Activated naive CD8-positive, alpha-beta T cell treated with anti-CD3 and anti-CD28 coated beads for 36 hours (primary cell): ENCODE data around the gene PCSK9. TPM values are rescaled to one million over a fixed set of nuclear protein-coding genes. Genes with fewer than 3 reads are reported as not detected.
A peak's percentile ranks its signal among the peaks of the same experiment; 100 is the strongest.
"Not testable (repeated sequence)": the region's sequence is repeated elsewhere in the genome, so short reads cannot be mapped to it uniquely, and the experiment has no call there.

ENCODE experiments used
- DNase-seq: peaks from one replicate; pipeline ENCODE4 v3.0.0; 2021
- H3K27ac Mint-ChIP-seq: one replicate; pipeline ENCODE4 v1.8.0; 2022; ENCODE audit warnings: mild to moderate bottlenecking, moderate library complexity, mixed read lengths
- H3K27me3 Mint-ChIP-seq: one replicate; pipeline ENCODE4 v1.8.0; 2022; ENCODE audit warnings: mild to moderate bottlenecking, mixed read lengths
- H3K36me3 Mint-ChIP-seq: one replicate; pipeline ENCODE4 v1.8.0; 2021; ENCODE audit warnings: mild to moderate bottlenecking, mixed read lengths
- H3K4me1 Mint-ChIP-seq: one replicate; pipeline ENCODE4 v1.8.0; 2021; ENCODE audit warnings: mixed read lengths
- H3K4me3 Mint-ChIP-seq: one replicate; pipeline ENCODE4 v1.8.0; 2022; ENCODE audit warnings: mild to moderate bottlenecking, moderate library complexity, mixed read lengths
- H3K9me3 Mint-ChIP-seq: one replicate; pipeline ENCODE4 v1.8.0; 2022; ENCODE audit warnings: mixed read lengths
- total RNA-seq, 2 experiments: library from RNA; stranded (reverse); gene quantifications; one replicate each; pipeline ENCODE4 v1.2.3, GENCODE V29; 2021

The PCSK9 gene
- total RNA-seq, 2 experiments from 2014 or later, result not detected

DNA sequence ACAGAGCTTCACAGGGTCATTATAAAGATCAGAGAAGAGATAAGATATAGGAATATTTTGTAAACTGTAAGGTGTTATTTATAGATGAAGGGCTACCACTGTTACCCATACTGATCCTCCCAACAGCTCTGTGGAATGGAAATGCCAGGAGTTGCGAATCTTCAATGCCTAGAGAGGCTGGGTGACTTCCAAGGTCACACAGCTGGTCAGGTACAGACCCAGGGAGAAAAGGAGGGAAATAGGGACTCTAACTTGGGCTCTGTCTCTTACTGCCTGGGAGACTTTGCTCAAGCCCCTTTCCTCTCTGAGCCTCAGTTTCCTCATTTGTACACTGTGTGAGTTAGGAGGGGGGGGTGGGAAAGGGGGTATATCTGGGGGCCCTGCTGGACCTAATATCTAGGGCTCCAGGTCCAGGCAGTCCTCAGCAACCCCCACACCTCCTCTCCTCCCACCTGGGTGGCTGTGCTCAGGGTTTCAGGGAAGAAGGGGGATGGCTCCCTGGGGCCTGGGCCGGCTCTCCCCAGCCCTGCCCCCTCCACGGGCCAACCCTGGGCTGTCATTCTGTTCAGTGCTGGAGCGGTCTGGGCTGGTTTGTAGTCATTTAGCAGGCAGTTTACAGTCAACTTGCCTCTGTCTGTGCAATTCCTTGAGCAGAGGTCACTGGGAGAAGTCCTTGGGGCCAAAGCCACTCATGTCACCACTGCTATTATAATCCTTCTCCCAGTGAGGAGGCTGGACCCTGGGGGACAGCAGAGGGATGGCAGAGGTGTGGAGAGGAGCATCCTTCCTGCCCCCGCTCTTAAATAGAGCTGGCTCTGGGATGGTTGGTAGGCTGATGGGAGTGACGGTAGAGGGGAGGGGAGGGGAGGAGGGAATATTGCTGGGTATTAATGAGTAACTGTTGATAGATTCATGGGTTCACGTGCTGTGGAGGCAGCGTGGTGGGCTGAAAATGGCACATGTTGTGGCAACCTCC, 39.0 kb upstream of the PCSK9 start:
- Mint-ChIP-seq H3K27me3 (peaks cover 36% of the 10 kb centered on the region), H3K27ac (no peak overlapping the region), H3K9me3 (no peaks in the 10 kb centered on the region)

DNA sequence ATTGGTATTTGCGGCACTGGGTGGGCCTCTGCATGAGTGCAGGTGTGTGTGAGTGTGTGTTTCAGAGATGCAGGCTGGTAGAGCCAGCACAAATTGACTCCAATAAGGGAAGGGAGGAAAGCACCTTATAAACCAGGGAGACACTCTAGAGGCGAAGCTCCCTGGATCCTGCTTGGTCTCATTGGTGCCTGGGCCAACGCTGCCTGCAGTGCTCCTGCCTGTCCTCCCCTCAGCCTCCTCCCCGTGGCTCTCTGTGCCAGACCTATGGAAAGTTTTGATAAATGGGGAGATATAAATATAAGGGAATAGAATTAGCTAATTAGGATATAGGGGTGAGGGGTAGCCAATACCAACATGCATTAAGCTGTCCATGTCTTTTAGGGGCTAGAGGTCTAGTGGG, 38.0 kb upstream of the PCSK9 start:
- H3K27ac Mint-ChIP-seq, result no peak overlapping the region
- no peak for DNase-seq

More for the DNA sequence above, 39.0 kb upstream of the PCSK9 start:
- H3K4me3 Mint-ChIP-seq, result no peak overlapping the region
- peaks cover 12% of the 10 kb centered on the region for H3K4me1 Mint-ChIP-seq
- no peaks in the 10 kb centered on the region for H3K36me3 Mint-ChIP-seq
- DNase-seq, result no peak

DNA sequence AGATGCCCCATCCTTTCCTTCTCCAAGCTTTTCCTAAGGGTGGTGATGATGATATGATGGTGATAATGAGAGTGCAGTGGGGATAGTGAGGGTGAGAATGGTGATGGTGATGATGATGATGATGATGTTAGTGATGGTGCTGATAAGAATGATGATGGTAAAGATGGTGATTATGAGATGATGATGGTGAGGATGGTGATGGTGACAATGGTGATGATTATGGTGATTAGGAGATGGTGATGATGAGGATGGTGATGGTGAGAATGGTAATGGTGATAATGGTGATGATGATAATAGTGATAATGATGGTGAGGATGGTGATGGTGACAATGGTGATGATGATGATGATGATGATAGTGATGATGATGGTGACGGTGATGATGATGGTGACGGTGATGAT, 36.7 kb upstream of the PCSK9 start:
- H3K27me3 Mint-ChIP-seq, result peaks cover 15% of the 10 kb centered on the region
- no peaks in the 10 kb centered on the region for H3K9me3 Mint-ChIP-seq
- no peaks in the 10 kb centered on the region for H3K36me3 Mint-ChIP-seq
- no peaks in the 10 kb centered on the region for H3K4me1 Mint-ChIP-seq
- no peak overlapping the region for H3K27ac Mint-ChIP-seq
- no peak overlapping the region for H3K4me3 Mint-ChIP-seq
- no peak for DNase-seq

More for the DNA sequence above, 38.0 kb upstream of the PCSK9 start:
- H3K27me3 Mint-ChIP-seq, result peaks cover 27% of the 10 kb centered on the region
- no peaks in the 10 kb centered on the region for H3K36me3 Mint-ChIP-seq
- peaks cover 8% of the 10 kb centered on the region for H3K4me1 Mint-ChIP-seq
- no peaks in the 10 kb centered on the region for H3K9me3 Mint-ChIP-seq
- no peak overlapping the region for H3K4me3 Mint-ChIP-seq

DNA sequence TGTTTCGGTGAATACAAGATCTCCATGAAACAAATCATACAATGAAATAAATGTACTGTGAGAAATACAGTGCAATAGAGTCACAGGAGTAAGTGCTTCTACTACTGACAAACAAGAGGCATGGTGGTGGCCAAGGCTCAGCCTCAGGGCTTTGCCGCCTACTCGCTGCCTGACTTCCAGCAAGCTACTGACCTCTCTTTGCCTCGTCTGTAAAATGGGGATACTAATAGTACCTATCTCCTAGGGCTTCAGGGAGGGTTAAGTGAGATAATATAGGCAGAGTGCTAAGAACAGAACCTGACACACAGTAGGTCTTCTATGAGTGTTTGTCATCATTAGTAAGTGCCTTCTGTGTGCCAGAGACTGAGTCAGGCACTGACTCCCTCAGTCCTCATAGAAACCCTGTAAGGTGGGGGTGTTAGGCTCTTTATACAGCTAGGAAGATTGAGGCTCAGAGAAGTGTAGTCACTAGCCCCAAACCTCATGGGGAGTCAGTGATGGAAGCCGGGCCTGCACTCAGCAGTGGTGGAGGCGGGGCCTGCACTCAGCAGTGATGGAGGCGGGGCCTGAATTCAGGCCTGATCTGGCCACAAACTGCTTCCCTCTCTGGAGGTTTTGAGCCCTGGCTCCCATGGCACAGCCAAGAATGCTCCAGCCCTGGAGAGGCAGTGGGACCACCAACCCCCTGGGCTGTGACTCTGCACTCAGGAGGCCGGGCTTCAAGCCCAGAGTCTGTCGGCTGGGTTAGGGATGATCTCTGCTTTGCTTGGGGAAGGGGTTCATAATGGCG, 33.8 kb upstream of the PCSK9 start:
- no peaks in the 10 kb centered on the region for H3K4me1 Mint-ChIP-seq
- no peaks in the 10 kb centered on the region for H3K9me3 Mint-ChIP-seq
- no peaks in the 10 kb centered on the region for H3K27me3 Mint-ChIP-seq
- no peak overlapping the region for H3K27ac Mint-ChIP-seq
- DNase-seq, result no peak
- no peak overlapping the region for H3K4me3 Mint-ChIP-seq
- no peaks in the 10 kb centered on the region for H3K36me3 Mint-ChIP-seq

DNA sequence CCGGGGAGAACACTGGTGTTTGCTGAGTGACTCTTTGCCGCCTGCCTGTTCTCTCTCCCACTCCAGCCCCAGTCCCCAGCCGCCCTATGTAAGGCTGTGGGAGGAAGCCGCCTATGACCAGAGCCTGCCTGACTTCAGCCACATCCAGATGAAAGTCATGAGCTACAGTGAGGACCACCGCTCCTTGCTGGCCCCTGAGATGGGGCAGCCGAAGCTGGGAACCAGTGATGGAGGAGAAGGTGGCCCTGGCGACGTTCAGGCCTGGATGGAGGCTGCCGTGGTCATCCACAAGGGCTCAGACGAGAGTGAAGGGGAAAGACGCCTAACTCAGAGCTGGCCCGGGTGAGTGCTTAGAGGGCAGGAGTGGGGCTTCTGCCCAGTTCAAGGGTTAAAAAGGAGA, 32.4 kb upstream of the PCSK9 start:
- Mint-ChIP-seq H3K36me3 (no peaks in the 10 kb centered on the region), H3K4me1 (no peaks in the 10 kb centered on the region), H3K9me3 (no peaks in the 10 kb centered on the region), H3K4me3 (no peak overlapping the region), H3K27me3 (no peaks in the 10 kb centered on the region), H3K27ac (no peak overlapping the region)
- no peak for DNase-seq

DNA sequence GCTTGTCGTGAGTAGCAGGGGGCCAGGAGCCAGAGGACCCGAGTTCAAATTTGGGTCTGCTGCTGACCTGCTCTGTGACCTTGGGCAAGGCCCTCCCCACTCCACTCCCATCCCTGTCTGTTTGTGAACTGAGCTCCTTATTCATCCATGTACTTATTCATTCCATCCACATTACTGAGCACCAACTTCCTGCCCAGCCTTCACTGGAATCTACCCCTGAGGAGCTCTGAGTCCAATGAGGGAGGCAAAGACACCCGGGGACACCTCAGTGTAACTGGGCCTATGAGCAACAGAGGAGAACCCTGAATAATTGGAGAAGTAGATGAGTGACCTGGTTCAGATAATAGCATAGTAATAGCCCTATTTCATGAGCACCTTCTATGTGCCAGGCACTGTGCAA, 31.7 kb upstream of the PCSK9 start:
- Mint-ChIP-seq H3K4me1 (no peaks in the 10 kb centered on the region), H3K4me3 (no peak overlapping the region), H3K9me3 (no peaks in the 10 kb centered on the region), H3K36me3 (no peaks in the 10 kb centered on the region), H3K27ac (no peak overlapping the region), H3K27me3 (no peaks in the 10 kb centered on the region)
- DNase-seq, result no peak

DNA sequence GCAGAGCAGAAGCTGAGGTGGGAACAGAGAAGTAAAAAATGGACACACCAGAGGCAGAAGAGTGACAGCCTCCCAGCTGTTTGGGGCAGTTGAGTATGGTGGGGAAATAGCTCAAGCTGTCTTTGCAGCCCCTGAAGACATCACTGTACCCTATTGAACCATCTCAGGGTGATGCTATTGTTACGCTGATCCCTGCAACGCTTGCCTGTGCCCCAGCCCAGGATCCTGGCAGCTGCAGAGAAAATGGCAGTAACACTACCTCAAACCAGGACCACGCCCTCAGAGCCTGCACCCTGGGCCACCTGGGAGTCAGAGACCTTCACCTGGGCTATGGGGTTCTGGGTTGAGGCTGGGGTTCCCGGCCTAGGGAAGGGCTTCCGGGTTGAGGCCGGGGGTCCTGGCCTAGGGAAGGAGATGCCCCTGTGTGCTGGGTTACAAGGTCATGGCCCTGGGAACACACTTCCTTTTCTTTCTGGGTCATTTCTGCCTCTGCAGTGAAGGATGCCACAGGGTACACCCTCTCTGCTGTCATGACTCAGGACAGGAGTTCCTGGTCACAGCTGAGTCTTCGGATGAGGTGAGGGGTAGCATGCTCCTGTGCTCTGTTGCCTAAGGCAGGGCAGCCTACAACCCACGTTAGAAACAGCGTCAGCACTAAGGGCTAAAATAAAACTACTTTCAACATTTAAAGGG, 29.0 kb upstream of the PCSK9 start:
- DNase-seq, result no peak
- Mint-ChIP-seq H3K4me1 (no peaks in the 10 kb centered on the region), H3K27me3 (peaks cover 4% of the 10 kb centered on the region), H3K36me3 (no peaks in the 10 kb centered on the region), H3K4me3 (no peak overlapping the region), H3K9me3 (no peaks in the 10 kb centered on the region), H3K27ac (no peak overlapping the region)

DNA sequence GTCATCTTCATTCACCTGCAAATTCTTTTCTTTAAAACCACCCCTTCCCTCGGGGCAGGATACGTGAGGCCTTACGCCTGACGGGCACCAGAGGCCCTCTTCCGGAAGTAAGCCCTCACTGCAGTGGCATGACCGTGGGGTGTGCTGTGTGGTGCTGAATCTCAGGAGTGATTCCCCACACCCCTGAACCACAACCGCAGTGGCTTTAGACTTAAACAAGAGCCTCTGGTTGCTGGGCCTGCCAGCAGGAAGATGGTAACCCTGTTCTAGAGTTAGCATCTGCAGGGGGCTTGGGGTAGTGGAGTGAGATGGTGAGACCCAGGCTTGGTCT, 28.5 kb upstream of the PCSK9 start:
- H3K27ac Mint-ChIP-seq, result no peak overlapping the region
- H3K4me1 Mint-ChIP-seq, result no peaks in the 10 kb centered on the region
- H3K36me3 Mint-ChIP-seq, result no peaks in the 10 kb centered on the region
- no peaks in the 10 kb centered on the region for H3K9me3 Mint-ChIP-seq
- H3K27me3 Mint-ChIP-seq, result peaks cover 4% of the 10 kb centered on the region
- H3K4me3 Mint-ChIP-seq, result no peak overlapping the region
- no peak for DNase-seq

DNA sequence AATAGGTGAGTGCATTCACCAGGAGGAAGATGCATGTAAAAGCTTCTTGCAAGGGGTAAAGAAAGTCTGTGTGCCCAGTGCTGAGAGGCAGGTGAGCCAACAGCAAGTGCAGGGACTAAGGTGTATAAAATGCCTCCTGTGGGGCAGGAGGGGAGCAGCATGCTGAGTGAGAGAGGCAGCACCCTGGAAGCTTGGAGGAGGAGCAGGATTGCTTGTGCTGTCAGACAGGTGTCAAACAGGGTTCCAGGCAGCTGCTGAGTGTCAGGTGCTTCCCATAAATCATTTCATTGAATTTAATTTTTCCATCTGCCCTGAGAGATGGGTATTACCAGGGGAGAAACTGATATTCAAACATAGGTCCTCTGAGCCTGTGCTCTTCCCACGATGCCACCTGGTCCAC, 26.7 kb upstream of the PCSK9 start:
- H3K27ac Mint-ChIP-seq, result no peak overlapping the region
- peaks cover 8% of the 10 kb centered on the region for H3K27me3 Mint-ChIP-seq
- DNase-seq, result no peak
- no peaks in the 10 kb centered on the region for H3K36me3 Mint-ChIP-seq
- H3K4me3 Mint-ChIP-seq, result no peak overlapping the region
- H3K4me1 Mint-ChIP-seq, result no peaks in the 10 kb centered on the region
- H3K9me3 Mint-ChIP-seq, result no peaks in the 10 kb centered on the region

DNA sequence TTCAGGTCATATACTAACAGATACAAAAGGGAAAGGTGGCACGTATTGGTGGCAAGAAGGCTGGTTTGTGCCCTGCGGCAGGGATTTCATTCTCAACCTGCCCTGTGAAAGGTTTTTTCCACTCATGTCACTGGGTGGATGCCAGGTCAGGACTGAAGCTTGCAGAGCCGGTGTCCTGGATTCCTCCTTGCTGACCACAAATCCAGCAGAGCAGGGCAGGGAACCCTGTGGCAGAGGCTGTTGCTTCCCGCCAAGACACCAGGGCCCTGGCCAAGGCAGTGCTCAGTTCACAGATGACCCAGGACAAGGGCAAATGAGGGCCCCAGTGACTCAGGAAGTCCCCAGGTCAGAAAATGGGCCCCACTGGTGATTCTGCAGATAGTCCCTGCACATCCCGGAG, 24.2 kb upstream of the PCSK9 start:
- Mint-ChIP-seq H3K27ac (no peak overlapping the region), H3K36me3 (no peaks in the 10 kb centered on the region), H3K4me1 (no peaks in the 10 kb centered on the region), H3K9me3 (no peaks in the 10 kb centered on the region), H3K27me3 (peaks cover 8% of the 10 kb centered on the region), H3K4me3 (no peak overlapping the region)
- DNase-seq, result no peak

DNA sequence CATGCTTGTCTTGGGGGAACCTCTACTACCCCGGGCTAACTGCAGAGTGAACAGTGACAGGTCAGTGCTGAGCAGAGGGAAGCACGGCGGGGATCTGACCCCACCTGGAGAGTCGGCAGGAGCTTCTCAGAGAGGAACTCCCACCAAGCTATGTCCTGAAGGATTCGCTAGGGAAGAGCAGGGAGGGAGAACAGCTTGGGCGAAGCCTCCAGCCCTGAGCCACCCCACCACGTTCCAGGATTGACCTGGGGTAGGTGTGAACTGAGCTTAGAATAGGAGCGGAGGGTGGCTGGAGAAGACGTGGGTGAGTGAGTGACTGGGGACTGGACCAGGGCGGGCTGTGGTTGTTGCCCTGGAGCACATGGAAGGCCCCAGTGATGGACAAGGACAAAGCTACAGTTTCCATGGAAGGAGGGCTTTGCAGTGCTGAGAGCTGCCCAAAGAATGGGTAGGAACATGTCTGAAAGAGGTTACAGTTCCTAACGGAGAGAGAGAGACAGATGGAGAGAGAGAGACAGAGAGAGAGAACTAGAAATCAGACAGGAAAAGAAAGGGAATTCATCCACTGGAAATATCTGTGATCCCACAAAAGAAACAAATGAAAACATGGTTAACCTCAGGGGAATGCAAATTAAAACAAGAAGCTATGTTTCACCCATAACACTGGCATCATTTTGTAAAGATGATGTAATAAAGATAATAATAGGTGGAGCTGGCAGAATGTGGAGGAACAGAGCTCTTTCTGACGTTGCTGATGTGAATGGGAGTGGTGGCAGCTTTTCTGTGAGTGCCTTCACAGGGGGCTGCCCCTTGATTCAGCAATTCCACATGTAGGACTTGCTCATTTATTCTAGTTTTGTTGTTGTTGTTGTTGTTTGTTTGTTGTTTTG, 23.4 kb upstream of the PCSK9 start:
- Mint-ChIP-seq H3K4me3 (no peak overlapping the region), H3K36me3 (no peaks in the 10 kb centered on the region), H3K27ac (no peak overlapping the region), H3K9me3 (no peaks in the 10 kb centered on the region), H3K4me1 (no peaks in the 10 kb centered on the region), H3K27me3 (peaks cover 14% of the 10 kb centered on the region)
- DNase-seq, result no peak

DNA sequence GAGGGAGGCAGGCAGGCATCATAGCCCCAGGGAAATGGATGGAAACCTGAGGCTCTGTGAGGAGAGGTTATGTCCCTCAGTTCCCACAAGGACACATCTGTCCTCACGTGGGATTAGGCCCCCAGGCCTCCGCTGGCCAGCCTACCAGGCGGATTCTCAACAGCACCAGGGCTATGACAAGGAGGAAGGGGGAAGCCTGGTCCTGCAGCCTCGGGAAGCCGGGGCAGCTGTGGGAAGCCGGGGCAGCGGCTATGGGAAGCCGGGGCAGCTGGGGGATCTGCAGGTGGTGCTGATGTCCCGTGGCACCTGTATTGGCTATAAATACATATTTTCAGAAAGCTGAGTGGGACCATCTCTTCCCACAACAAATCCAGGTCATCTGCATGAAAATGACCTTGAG, 21.0 kb upstream of the PCSK9 start:
- DNase-seq, result no peak
- Mint-ChIP-seq H3K36me3 (no peaks in the 10 kb centered on the region), H3K27me3 (peaks cover 19% of the 10 kb centered on the region), H3K27ac (no peak overlapping the region), H3K9me3 (no peaks in the 10 kb centered on the region), H3K4me3 (no peak overlapping the region), H3K4me1 (no peaks in the 10 kb centered on the region)

DNA sequence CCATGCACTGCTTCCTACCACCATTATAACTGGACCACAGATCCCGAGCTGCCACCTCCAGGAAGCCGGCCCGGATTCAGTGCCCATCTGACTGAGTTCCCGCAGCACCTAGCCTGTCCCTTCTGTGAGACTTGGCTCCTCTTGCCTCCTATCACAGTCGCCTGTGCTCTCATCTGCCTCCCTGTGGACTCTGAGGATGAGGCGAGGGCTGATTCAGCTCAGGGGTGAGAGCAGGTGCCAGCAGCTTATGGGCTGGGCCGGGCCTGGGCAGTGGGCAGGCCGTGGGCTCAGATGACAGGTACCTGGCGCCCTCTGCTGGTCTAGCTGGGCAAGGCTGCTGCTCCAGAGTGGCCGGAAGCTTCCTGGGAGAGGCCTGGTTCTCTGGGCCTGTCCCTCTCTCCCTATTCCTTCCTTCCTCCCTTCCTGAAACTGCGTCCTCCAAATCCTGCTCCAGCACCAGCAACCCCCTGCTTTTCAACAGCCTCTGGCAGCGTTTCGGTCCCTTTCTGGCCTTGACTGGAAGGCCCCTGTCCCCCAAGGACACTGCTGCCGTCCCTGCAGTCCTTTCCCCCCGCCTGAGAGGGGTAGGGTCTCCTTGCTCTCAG, 17.3 kb upstream of the PCSK9 start:
- no peaks in the 10 kb centered on the region for H3K36me3 Mint-ChIP-seq
- no peak overlapping the region for H3K4me3 Mint-ChIP-seq
- H3K4me1 Mint-ChIP-seq, result no peaks in the 10 kb centered on the region
- no peaks in the 10 kb centered on the region for H3K9me3 Mint-ChIP-seq
- peak; percentile 67 for DNase-seq
- H3K27me3 Mint-ChIP-seq, result peaks cover 10% of the 10 kb centered on the region
- H3K27ac Mint-ChIP-seq, result no peak overlapping the region

DNA sequence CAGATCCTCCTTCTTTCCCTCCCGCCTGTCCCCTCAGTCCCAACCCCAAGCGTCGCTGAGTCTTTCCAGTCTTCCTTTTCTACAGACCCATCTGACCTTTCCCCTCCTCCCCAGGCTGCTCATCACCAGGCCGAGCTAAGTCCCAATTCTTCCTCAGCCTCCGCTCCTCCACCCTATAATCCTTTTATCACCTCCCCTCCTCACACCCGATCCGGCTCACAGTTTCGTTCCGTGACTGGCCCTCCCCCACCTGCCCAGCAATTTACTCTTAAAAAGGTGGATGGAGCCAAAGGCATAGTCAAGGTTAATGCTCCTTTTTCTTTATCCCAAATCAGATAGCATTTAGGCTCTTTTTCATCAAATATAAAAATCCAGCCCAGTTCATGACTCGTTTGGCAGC, 15.2 kb upstream of the PCSK9 start:
- H3K4me3 Mint-ChIP-seq, DNase-seq, H3K9me3 Mint-ChIP-seq, H3K36me3 Mint-ChIP-seq, H3K4me1 Mint-ChIP-seq, H3K27ac Mint-ChIP-seq: not testable (repeated sequence)
- H3K27me3 Mint-ChIP-seq, result peaks cover 10% of the 10 kb centered on the region
